HFF-Myc (cell line): ENCODE data around the gene HIVEP1.

ENCODE experiments used
- DNase-seq: peaks from one replicate; pipeline ENCODE4 v3.0.0-alpha.2; 2011; ENCODE audit warnings: low read depth; ENCODE audit errors: extremely low read depth
- H3K4me3 ChIP-seq: replicated peaks from 2 replicates; pipeline ENCODE4 v1.5.1; 2011; ENCODE audit warnings: low read depth, mild to moderate bottlenecking, control low read depth, low read length
- CTCF ChIP-seq: IDR thresholded peaks from 2 replicates; pipeline ENCODE4 v1.5.1; 2012; ENCODE audit warnings: mild to moderate bottlenecking, low read depth, low read length, control low read depth; ENCODE audit errors: missing control alignments

Gene HIVEP1

DNA sequence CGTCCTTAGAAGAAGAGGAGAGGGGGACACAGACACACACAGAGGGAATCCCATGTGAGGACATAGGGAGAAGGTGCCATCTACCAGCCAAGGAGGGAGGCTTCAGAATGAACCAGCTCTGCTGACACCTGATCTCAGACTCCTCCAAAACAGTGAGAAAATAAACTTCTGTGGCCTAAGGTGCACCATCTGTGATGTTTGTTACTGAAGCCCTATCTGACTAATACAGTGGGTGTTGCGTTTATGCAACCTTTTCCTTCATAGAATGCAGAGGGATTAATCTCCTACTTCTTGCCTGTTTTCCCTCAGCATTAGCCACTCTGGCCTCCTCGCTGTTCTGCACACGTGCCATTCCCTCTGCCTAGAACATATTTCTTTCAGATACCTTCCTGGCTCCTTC is 196.6 kb downstream of the HIVEP1 start:
- no peak for DNase-seq
- TF ChIP-seq CTCF: no peak
- no peak overlapping the region for H3K4me3 ChIP-seq
